Activated CD8-positive, alpha-beta memory T cell treated with anti-CD3 and anti-CD28 coated beads for 48 hours (primary cell): ENCODE measurements around the gene SMIM15.
A peak's percentile ranks its signal among the peaks of the same experiment; 100 is the strongest.
"Not testable (repeated sequence)": the region's sequence is repeated elsewhere in the genome, so short reads cannot be mapped to it uniquely, and the experiment has no call there.

Experiments
- DNase-seq, 3 experiments: peaks; one replicate each; pipeline ENCODE4 v3.0.0-alpha.2; 2020; ENCODE audit warnings: low read depth in 2 of 3, low spot score in 2 of 3

SMIM15 gene, protein sequence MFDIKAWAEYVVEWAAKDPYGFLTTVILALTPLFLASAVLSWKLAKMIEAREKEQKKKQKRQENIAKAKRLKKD

DNA sequence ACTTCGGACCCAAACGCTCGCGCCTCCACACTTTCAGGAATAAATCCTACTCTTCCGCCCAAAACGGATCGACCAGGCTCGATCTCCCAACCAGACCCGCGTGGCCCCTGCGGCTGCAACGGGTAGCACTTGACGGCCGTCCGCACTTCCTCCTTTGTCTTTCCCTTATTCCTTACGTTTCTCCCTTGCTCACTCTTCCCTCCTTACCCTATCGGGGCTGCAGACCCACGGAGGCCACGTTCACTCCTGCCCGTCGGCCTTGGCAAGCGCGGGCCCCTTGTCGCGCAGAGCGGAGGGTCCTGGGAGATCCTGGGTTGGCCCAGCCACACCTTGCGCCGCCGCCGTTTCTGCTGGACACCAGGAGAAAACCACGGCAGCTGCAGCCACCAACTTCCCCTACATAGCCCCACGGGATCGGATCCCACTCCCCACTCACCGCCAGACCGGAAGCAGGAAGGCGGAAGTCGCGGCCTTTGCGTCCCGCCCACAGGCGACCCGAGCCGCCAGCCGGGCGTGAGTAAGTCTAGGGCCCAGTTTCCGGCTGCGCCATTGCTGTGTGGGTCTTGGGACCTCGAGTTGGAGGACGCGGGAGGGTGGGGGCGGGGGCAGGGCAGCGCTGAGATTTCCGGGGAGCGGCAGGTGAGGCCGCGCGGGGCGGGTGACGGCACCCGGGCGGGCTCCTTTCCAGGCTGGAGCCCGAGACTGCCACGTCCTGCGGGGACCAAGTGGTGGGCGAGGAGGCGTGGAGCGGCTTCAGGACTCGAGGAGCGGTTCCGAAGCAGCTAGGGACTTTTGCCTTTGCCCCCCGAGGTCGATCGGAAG lies at the start of gene SMIM15:
TSS of gene SMIM15 (minus strand) at position 459 of the 822 bp plus-strand sequence. CDS start 2,297 bp downstream, outside the sequence.
- DNase-seq, result peak; percentile 51 to 72 (median 60)

DNA sequence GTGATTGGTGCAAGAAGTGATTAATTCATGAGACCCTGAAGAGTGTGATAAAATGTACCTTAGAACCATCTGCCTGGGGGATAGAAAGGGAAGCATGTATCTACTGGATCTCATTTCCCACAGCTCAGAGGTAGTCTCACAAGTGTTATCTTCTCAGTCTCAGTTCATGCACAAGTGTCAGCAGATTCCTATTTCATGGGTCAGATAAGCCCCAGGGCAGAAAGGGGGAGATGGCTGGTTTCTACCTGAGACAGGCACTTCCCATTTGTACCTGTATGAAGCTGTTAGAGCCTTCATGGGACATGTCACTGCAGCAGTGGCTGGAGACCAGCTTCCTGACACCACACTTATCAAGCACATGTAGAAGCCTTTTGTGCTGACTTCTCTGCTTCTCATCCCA lies 45.6 kb upstream of the SMIM15 start:
- DNase-seq, result no peak

DNA sequence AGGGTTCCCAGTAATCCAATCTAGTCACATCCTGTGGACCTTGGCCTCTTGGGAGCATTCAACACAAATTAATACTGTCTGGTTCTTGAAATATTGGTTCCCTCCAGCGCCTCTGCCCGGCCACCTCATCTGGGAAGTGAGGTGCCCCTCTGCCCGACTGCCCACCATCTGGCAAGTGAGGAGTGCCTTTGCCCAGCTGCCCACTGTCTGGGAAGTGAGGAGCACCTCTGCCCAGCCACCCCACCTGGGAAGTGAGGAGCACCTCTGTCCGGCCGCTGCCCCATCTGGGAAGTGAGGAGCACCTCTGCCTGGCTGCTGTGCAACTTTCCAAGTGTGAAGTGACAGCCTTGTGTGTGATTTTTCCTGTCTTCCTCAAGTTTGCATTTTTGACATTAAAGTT lies 42.7 kb upstream of the SMIM15 start:
- no peak for DNase-seq

GRCh38 chr5:61202213-61202612 lies 39.9 kb upstream of the SMIM15 start:
- DNase-seq, result no peak

GRCh38 chr5:61200582-61201155 lies 38.4 kb upstream of the SMIM15 start:
- DNase-seq, result peak in 1 of 3 experiments; percentile 0

- DNase-seq, result no peak
Measured at GRCh38 chr5:61198606-61199005, 36.3 kb upstream of the SMIM15 start.

GRCh38 chr5:61187826-61188225 lies 25.6 kb upstream of the SMIM15 start:
- DNase-seq, result not testable (repeated sequence)

GRCh38 chr5:61187352-61187751 lies 25.1 kb upstream of the SMIM15 start:
- DNase-seq, result not testable (repeated sequence)

DNA sequence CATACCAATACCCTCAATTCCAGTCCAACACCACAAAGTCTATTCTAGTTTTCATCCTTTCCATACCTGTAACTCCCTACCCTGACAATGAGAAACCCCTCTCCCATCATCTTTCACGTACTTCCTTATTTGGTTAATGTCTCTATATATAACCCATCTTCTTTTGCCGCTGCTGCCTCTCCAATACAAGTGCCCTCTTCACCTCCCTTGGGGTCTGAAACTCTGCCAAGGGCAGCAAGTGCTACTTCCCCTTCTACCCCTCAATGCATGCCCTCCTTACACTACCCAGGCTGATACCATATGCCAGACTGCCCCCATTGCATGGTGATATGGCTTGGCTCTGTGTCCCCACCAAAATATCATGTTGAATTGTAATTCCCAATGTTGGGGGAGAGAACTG lies 24.4 kb upstream of the SMIM15 start:
- no peak for DNase-seq

DNA sequence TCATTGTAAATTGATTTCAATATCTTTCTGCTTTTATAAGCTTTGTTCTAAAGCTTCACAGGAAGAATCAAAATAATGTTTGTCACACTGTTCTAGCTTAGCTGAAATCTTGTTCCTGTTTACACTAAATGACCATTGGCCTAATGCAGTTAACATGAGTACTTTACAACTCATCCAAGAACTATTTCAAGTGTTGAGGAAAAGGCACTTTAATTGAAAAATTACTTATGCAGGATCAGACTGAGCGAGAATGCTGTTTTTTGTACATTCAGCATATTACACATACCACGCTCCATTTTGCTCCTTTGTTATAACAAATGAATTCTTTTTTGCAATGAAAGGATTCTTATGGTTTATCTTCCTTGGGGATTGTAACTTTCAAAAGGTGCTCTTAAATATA lies 22.4 kb upstream of the SMIM15 start:
- no peak for DNase-seq

- DNase-seq, result no peak
Measured at GRCh38 chr5:61183538-61183937, 21.3 kb upstream of the SMIM15 start.

GRCh38 chr5:61182449-61182848 lies 20.2 kb upstream of the SMIM15 start:
- no peak for DNase-seq

GRCh38 chr5:61180886-61181285 lies 18.6 kb upstream of the SMIM15 start:
- DNase-seq, result no peak

DNA sequence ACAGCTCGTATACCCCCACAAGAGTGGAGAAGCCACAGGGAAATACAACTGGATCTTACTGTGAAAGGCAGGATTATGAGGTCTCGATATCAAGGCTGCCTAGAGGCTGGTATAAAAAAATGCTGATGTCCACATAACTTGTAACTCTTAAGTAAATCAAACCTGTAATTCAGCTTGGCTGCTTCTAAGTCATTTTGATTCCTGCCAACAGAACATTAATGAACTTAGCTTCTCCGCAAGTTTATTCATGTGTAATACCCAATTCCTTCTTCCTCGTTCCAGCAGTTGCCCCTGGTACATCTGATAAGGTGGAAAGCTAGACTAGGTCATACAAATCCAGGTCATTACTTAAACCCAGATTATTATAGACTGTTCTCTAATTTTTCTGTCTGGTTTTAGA lies 16.4 kb upstream of the SMIM15 start:
- no peak for DNase-seq

- DNase-seq, result no peak
Measured at GRCh38 chr5:61177716-61178115, 15.4 kb upstream of the SMIM15 start.

- DNase-seq, result no peak
Measured at GRCh38 chr5:61177070-61177469, 14.8 kb upstream of the SMIM15 start.

GRCh38 chr5:61176631-61177030 lies 14.4 kb upstream of the SMIM15 start:
- no peak for DNase-seq

DNA sequence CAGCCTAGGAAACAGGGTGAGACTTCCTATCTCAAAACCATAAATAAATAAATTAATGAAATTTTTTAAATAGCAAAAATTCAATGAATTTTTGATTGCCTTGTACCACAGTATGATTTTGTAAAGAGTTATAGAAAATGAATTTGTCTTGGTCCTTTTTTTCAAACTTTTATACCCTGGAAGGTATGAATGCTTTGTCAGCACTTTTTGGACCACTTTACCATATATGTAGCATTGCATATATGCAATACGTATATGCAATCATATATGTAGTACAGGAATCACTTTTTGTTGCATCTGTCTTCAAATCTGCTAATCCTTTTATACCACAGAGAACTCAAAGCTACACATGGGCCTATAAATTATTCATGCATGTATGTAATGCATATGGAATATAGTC lies 9.2 kb upstream of the SMIM15 start:
- DNase-seq, result no peak

DNA sequence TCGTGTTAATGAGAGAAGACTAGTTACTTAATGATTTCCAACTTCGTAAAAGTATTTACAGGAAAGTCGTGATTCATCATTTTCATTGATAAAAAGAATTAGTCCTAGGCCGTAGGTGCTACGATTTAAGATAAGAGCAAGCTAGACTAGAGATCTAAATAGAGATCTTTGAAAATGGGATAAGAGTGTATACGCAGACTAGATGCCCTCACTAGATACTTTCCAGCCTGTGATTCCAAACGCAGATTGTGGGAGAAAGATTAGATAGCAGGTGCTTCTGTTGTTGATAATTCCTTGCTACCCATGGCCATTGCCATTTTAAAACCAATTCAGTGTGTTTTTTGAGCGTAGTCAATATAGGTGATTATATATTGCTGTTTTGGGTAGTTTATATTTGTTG lies 6.7 kb upstream of the SMIM15 start:
- no peak for DNase-seq

GRCh38 chr5:61167382-61167781 lies 5.1 kb upstream of the SMIM15 start:
- no peak for DNase-seq

DNA sequence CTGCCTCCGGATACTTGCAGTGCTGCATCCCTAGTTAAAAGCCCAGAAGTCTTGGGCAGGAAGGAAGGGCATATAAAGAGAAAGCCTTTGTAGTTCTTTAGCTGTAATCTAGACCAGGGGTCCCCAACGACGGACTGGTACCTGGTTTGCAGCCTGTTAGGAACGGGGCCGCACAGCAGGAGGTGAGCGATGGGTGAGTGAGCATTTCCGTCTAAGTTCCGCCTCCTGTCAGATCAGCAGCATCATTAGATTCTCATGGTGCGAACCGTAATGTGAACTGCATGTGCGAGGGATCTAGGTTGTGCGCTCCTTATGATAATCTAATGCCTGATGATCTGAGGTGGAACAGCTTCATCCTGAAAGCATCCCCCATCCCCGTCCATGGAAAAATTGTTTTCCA lies 1.6 kb upstream of the SMIM15 start:
- DNase-seq, result no peak

DNA sequence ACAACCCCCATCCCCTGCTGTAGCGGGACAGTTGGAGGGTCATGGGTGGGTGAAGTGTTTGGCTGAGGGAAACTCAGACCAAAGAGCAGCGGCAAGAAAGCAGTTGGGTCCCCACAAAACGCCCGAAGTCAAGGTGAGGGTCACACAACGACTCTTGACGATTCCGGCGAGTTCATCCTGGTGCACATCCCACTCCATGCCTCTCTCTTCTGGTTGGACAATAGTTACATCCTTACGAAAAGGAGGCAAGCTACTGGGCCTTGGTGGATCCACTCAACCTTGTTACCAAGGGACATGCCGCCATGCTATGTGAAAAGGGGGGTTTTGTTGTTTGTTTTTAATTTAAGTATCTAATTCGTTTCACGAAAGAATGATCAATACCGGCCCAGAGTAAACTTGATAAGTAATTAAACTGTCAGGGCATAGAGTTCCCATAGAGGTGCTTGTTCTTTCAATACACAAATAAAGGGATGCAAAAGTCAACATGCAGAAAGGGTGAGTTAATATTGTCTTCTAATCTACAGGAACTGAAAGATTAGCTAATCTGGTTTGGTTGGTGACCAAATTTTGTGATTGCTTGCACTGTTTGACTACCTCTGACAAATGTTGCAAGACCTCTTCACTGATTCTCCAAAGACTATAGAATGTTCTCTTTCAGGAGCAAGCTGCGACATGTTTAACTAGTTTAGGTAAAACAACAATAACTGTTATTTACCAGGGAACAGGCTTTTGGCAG lies 732 bp upstream of the SMIM15 start:
- no peak for DNase-seq
